ENCODE data around the gene THRAP3. TPM values are rescaled to one million over a fixed set of nuclear protein-coding genes. Genes with fewer than 3 reads are reported as not detected.

The THRAP3 gene
- total RNA-seq, 1 donor from 2014 or later: 81.0 TPM

GRCh38 chr1:36327421-36328087 lies 103.3 kb downstream of the THRAP3 start:
- Histone ChIP-seq H3K27me3 (ENCODE audit: low read depth) (no peaks in the 10 kb centered on the region), H3K36me3 (no peaks in the 10 kb centered on the region), H3K27ac (no peak overlapping the region), H3K4me1 (peaks cover 22% of the 10 kb centered on the region), H3K9me3 (no peaks in the 10 kb centered on the region), H3K4me3 (no peak overlapping the region)
- TF ChIP-seq CTCF (IDR thresholded peaks at IDR 0.05): no peak
- ATAC-seq (no peak), DNase-seq (no peak)
- intact Hi-C loops (cut with DNase I): no loop called here

DNA sequence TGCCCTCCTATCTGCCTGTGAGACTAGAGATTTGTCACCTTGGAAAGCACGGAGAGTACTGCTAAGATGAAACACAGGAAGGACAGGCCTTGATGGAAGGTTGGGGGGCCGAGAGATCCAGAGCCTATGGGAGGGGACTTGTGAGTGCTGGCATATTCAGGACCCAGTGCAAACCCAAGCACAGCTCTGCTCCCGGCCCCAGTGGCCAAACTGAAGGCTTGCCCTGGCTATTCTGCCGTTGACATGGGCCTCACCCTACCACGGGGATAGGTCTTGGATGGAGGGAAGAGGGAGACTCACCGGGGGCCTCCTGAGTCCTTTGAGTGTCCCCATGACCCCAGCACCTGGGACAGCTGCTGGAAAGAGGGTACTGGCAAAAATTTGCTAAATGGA lies 103.8 kb downstream of the THRAP3 start:
- intact Hi-C loops (cut with DNase I): no loop called here
- Histone ChIP-seq H3K4me3 (no peak overlapping the region), H3K36me3 (no peaks in the 10 kb centered on the region), H3K27ac (no peak overlapping the region), H3K27me3 (ENCODE audit: low read depth) (no peaks in the 10 kb centered on the region), H3K9me3 (no peaks in the 10 kb centered on the region), H3K4me1 (peaks cover 22% of the 10 kb centered on the region)
- no peak for ATAC-seq
- no peak for TF ChIP-seq CTCF (IDR thresholded peaks at IDR 0.05)
- DNase-seq: no peak

GRCh38 chr1:36328713-36329112 lies 104.5 kb downstream of the THRAP3 start:
- intact Hi-C loops (cut with DNase I): no loop called here
- TF ChIP-seq CTCF (IDR thresholded peaks at IDR 0.05): no peak
- Histone ChIP-seq H3K36me3 (no peaks in the 10 kb centered on the region), H3K4me3 (no peak overlapping the region), H3K27ac (no peak overlapping the region), H3K27me3 (ENCODE audit: low read depth) (no peaks in the 10 kb centered on the region), H3K4me1 (peaks cover 22% of the 10 kb centered on the region), H3K9me3 (no peaks in the 10 kb centered on the region)
- no peak for DNase-seq
- peak; percentile 51 to 64 for ATAC-seq

GRCh38 chr1:36329817-36330216 lies 105.6 kb downstream of the THRAP3 start:
- Histone ChIP-seq H3K4me3 (no peak overlapping the region), H3K9me3 (no peaks in the 10 kb centered on the region), H3K4me1 (peaks cover 12% of the 10 kb centered on the region), H3K36me3 (no peaks in the 10 kb centered on the region), H3K27me3 (ENCODE audit: low read depth) (no peaks in the 10 kb centered on the region), H3K27ac (no peak overlapping the region)
- ATAC-seq (no peak), DNase-seq (no peak)
- intact Hi-C loops (cut with DNase I): no loop called here
- no peak for TF ChIP-seq CTCF (IDR thresholded peaks at IDR 0.05)

GRCh38 chr1:36330940-36331339 lies 106.7 kb downstream of the THRAP3 start:
- ATAC-seq: no peak
- Histone ChIP-seq H3K36me3 (no peaks in the 10 kb centered on the region), H3K4me1 (peaks cover 12% of the 10 kb centered on the region), H3K4me3 (no peak overlapping the region), H3K9me3 (no peaks in the 10 kb centered on the region), H3K27ac (no peak overlapping the region), H3K27me3 (ENCODE audit: low read depth) (no peaks in the 10 kb centered on the region)
- no peak for TF ChIP-seq CTCF (IDR thresholded peaks at IDR 0.05)
- intact Hi-C loops (cut with DNase I): no loop called here
- DNase-seq: no peak

Measured in lower lobe of right lung (tissue), 2 donors.